HEK293 (cell line): Measurements from ENCODE around the gene LY6G5C.

ENCODE experiments used
- CTCF ChIA-PET: fragments of 350-600 bp; formaldehyde crosslinking; extraction: SDS; loops from one replicate; lab custom pipeline; 2021; ENCODE audit warnings: antibody characterized with exemption; lab: Yijun Ruan, JAX
- POLR2A ChIA-PET: fragments of 300-600 bp; formaldehyde crosslinking; extraction: SDS; loops from one replicate; lab custom pipeline; 2020; ENCODE audit warnings: antibody characterized with exemption, inconsistent platforms; lab: Yijun Ruan, JAX
- H3K27ac ChIP-seq: fragments of 200-500 bp; sonication (Bioruptor generic); 2 replicates; pipeline ENCODE4 v1.5.1; 2014; ENCODE audit warnings: low read depth, low read length, control low read depth, inconsistent platforms; ENCODE audit errors: extremely low read depth
- H3K36me3 ChIP-seq, 2 experiments: fragments of 200-500 bp in 1 of 2; sonication (Bioruptor generic) in 1 of 2; 1 replicate in 1 of 2; 2 replicates in 1 of 2; pipeline ENCODE4 v1.5.1; 2014 to 2017; ENCODE audit warnings: inconsistent platforms in 2 of 2, low read length in 2 of 2; ENCODE audit not compliant: control insufficient read depth in 2 of 2, insufficient read depth in 1 of 2
- H3K4me1 ChIP-seq: fragments of 200-500 bp; sonication (Bioruptor generic); 2 replicates; pipeline ENCODE4 v1.5.1; 2014; ENCODE audit warnings: mild to moderate bottlenecking, low read length, inconsistent platforms; ENCODE audit not compliant: control insufficient read depth, insufficient read depth
- H3K4me3 ChIP-seq: 2 replicates; pipeline ENCODE4 v1.5.1; 2011; ENCODE audit warnings: low read depth, mild to moderate bottlenecking, control low read depth, low read length, moderate library complexity
- H3K9me3 ChIP-seq: fragments of 200-500 bp; sonication (Bioruptor generic); 2 replicates; pipeline ENCODE4 v1.5.1; 2014; ENCODE audit warnings: low read depth, low read length, inconsistent platforms; ENCODE audit not compliant: control insufficient read depth, insufficient read depth
- GLIS2 ChIP-seq: fragments of 450-650 bp; formaldehyde crosslinking; IDR thresholded peaks from 2 replicates; pipeline ENCODE4 v1.5.1; 2016; ENCODE audit warnings: missing biosample characterization, missing genetic modification characterization
- HOXA7 ChIP-seq: sonication (generic); formaldehyde crosslinking; IDR thresholded peaks from 2 replicates; pipeline ENCODE4 v1.8.1; 2022; ENCODE audit warnings: missing genetic modification reagents, borderline replicate concordance
- HOXD13 ChIP-seq: sonication (generic); formaldehyde crosslinking; IDR thresholded peaks from 2 replicates; pipeline ENCODE4 v1.8.0; 2022; ENCODE audit warnings: missing genetic modification reagents, borderline replicate concordance
- ZBTB17 ChIP-seq: fragments of 450-650 bp; formaldehyde crosslinking; IDR thresholded peaks from 2 replicates; pipeline ENCODE4 v1.5.1; 2016; ENCODE audit warnings: missing biosample characterization, missing genetic modification characterization
- ZBTB20 ChIP-seq: fragments of 450-650 bp; formaldehyde crosslinking; IDR thresholded peaks from 2 replicates; pipeline ENCODE4 v1.5.1; 2016; ENCODE audit warnings: missing biosample characterization, missing genetic modification characterization
- ZEB2 ChIP-seq: fragments of 450-650 bp; formaldehyde crosslinking; IDR thresholded peaks from 2 replicates; pipeline ENCODE4 v1.5.1; 2016; ENCODE audit warnings: missing biosample characterization, missing genetic modification characterization
- ZNF112 ChIP-seq: fragments of 450-650 bp; formaldehyde crosslinking; IDR thresholded peaks from 2 replicates; pipeline ENCODE4 v1.5.0; 2017; ENCODE audit warnings: missing biosample characterization, missing genetic modification characterization
- ZNF426 ChIP-seq: fragments of 450-650 bp; formaldehyde crosslinking; IDR thresholded peaks from 2 replicates; pipeline ENCODE4 v1.5.1; 2017; ENCODE audit warnings: missing biosample characterization, missing genetic modification characterization, mild to moderate bottlenecking, inconsistent platforms, moderate library complexity
- ZNF48 ChIP-seq: fragments of 450-650 bp; formaldehyde crosslinking; IDR thresholded peaks from 2 replicates; pipeline ENCODE4 v1.5.1; 2016; ENCODE audit warnings: missing biosample characterization, missing genetic modification characterization
- ZNF514 ChIP-seq: fragments of 450-650 bp; formaldehyde crosslinking; IDR thresholded peaks from 2 replicates; pipeline ENCODE4 v1.5.1; 2016; ENCODE audit warnings: missing biosample characterization, missing genetic modification characterization
- ZNF558 ChIP-seq: fragments of 450-650 bp; formaldehyde crosslinking; IDR thresholded peaks from 2 replicates; pipeline ENCODE4 v1.5.1; 2016; ENCODE audit warnings: missing biosample characterization, missing genetic modification characterization
- ZNF600 ChIP-seq: fragments of 450-650 bp; formaldehyde crosslinking; IDR thresholded peaks from 2 replicates; pipeline ENCODE4 v1.5.1; 2016; ENCODE audit warnings: missing biosample characterization, missing genetic modification characterization
- ZNF660 ChIP-seq: fragments of 450-650 bp; IDR thresholded peaks from 2 replicates; pipeline ENCODE4 v1.5.1; 2018; ENCODE audit warnings: missing biosample characterization, mild to moderate bottlenecking, missing genetic modification characterization
- TF ChIP-seq, protein P1 (sequence below): fragments of 450-650 bp; formaldehyde crosslinking; IDR thresholded peaks from 2 replicates; pipeline ENCODE4 v1.5.1; 2016; ENCODE audit warnings: missing biosample characterization, missing genetic modification characterization
- TF ChIP-seq, protein P2 (sequence below): fragments of 450-650 bp; formaldehyde crosslinking; optimal IDR thresholded peaks from 2 replicates; pipeline ENCODE3; 2016; ENCODE audit warnings: missing biosample characterization, mild to moderate bottlenecking, missing genetic modification characterization
- TF ChIP-seq, protein P3 (sequence below): fragments of 450-650 bp; formaldehyde crosslinking; IDR thresholded peaks from 2 replicates; pipeline ENCODE4 v1.5.1; 2016; ENCODE audit warnings: missing biosample characterization, missing genetic modification characterization, borderline replicate concordance
- TF ChIP-seq, protein P4 (sequence below): fragments of 450-650 bp; formaldehyde crosslinking; IDR thresholded peaks from 2 replicates; pipeline ENCODE4 v1.5.1; 2016; ENCODE audit warnings: missing biosample characterization, missing genetic modification characterization
- TF ChIP-seq, protein P5 (sequence below): fragments of 450-650 bp; formaldehyde crosslinking; IDR thresholded peaks from 2 replicates; pipeline ENCODE4 v1.5.1; 2016; ENCODE audit warnings: missing biosample characterization, missing genetic modification characterization
- TF ChIP-seq, protein P6 (sequence below): fragments of 450-650 bp; formaldehyde crosslinking; IDR thresholded peaks from 2 replicates; pipeline ENCODE4 v1.5.1; 2016; ENCODE audit warnings: missing biosample characterization, missing genetic modification characterization

Gene LY6G5C

DNA sequence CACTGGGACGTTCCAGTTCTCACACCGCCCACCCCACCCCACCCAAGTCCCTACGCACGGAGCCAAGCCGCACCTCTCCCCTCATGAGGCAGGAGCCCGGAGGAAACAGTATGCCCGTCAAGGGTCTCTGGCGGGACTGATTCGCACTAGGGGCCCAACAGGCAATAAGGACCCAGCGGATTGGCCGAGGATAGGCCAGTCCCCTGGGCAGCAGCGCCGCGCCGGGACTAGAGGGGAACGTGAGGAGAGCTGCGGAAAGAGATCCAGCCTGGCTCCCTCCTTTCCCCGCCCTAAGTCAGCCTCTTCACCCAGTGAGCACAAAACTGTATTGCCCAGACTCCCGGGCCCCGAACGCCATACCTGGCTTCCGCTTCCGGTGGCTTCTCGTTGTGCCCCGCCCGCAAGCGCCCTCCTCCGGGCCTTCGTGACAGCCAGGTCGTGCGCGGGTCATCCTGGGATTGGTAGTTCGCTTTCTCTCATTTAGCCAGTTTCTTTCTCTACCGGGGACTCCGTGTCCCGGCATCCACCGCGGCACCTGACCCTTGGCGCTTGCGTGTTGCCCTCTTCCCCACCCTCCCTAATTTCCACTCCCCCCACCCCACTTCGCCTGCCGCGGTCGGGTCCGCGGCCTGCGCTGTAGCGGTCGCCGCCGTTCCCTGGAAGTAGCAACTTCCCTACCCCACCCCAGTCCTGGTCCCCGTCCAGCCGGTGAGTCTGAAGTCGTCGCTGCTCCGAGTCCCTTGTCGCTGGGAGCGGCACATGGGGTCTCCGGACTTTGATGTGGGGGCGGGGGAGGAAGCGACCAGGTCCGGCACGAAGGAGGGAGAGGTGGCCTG is 15.1 kb downstream of the LY6G5C start, which contains the start of gene CSNK2B:
Gene CSNK2B, plus strand, starts transcription at position 580 of the 836 bp plus-strand sequence. CDS start 752 bp downstream, outside the sequence.
- Histone ChIP-seq H3K27ac (peak within 1 kb of the TSS; percentile 92), H3K36me3 (peaks cover 30 to 64% of the 10 kb centered on the region in 2 experiments), H3K9me3 (no peaks in the 10 kb centered on the region), H3K4me3 (peak within 1 kb of the TSS; percentile 92), H3K4me1 (peaks cover 6% of the 10 kb centered on the region; the same call in 1 of the 2 replicates)
- ChIA-PET POLR2A (interaction anchor here (0.6 to 7.4 kb wide), 22 partner anchors 8 to 1652 kb away, joined by 3 to 180 read pairs (median 6); partner anchors contain the start of genes APOM, BAG6, DDX39B and DXO), CTCF (interaction anchor here (1.0 to 1.6 kb wide), 4 partner anchors 10 to 73 kb away, joined by 3 to 8 read pairs (median 4); partner anchors contain the start of genes APOM and LY6G5C)
- TF ChIP-seq ZNF558 (tag by site-specific recombination) (no peak), ZNF514 (tag by site-specific recombination) (no peak), ZNF600 (tag by site-specific recombination) (peak; percentile 9; the same call in 1 of the 2 replicates), ZNF426 (tag by site-specific recombination) (no peak), GLIS2 (peak; percentile 48; the same call in 1 of the 2 replicates), HOXA7 (CRISPR knock-in tag) (no peak), ZNF112 (tag by site-specific recombination) (no peak), ZBTB17 (tag by site-specific recombination) (peak; percentile 4; the same call in 1 of the 2 replicates), ZNF48 (tag by site-specific recombination) (no peak), ZBTB20 (peak; percentile 100), ZEB2 (peak; percentile 65; the same call in 1 of the 2 replicates), HOXD13 (no peak), ZNF660 (no peak)
- TF ChIP-seq, protein P1, sequence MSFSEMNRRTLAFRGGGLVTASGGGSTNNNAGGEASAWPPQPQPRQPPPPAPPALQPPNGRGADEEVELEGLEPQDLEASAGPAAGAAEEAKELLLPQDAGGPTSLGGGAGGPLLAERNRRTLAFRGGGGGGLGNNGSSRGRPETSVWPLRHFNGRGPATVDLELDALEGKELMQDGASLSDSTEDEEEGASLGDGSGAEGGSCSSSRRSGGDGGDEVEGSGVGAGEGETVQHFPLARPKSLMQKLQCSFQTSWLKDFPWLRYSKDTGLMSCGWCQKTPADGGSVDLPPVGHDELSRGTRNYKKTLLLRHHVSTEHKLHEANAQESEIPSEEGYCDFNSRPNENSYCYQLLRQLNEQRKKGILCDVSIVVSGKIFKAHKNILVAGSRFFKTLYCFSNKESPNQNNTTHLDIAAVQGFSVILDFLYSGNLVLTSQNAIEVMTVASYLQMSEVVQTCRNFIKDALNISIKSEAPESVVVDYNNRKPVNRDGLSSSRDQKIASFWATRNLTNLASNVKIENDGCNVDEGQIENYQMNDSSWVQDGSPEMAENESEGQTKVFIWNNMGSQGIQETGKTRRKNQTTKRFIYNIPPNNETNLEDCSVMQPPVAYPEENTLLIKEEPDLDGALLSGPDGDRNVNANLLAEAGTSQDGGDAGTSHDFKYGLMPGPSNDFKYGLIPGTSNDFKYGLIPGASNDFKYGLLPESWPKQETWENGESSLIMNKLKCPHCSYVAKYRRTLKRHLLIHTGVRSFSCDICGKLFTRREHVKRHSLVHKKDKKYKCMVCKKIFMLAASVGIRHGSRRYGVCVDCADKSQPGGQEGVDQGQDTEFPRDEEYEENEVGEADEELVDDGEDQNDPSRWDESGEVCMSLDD (tag by site-specific recombination), result no peak
- TF ChIP-seq, protein P2, sequence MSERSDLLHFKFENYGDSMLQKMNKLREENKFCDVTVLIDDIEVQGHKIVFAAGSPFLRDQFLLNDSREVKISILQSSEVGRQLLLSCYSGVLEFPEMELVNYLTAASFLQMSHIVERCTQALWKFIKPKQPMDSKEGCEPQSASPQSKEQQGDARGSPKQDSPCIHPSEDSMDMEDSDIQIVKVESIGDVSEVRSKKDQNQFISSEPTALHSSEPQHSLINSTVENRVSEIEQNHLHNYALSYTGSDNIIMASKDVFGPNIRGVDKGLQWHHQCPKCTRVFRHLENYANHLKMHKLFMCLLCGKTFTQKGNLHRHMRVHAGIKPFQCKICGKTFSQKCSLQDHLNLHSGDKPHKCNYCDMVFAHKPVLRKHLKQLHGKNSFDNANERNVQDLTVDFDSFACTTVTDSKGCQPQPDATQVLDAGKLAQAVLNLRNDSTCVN, result no peak
- TF ChIP-seq, protein P3, sequence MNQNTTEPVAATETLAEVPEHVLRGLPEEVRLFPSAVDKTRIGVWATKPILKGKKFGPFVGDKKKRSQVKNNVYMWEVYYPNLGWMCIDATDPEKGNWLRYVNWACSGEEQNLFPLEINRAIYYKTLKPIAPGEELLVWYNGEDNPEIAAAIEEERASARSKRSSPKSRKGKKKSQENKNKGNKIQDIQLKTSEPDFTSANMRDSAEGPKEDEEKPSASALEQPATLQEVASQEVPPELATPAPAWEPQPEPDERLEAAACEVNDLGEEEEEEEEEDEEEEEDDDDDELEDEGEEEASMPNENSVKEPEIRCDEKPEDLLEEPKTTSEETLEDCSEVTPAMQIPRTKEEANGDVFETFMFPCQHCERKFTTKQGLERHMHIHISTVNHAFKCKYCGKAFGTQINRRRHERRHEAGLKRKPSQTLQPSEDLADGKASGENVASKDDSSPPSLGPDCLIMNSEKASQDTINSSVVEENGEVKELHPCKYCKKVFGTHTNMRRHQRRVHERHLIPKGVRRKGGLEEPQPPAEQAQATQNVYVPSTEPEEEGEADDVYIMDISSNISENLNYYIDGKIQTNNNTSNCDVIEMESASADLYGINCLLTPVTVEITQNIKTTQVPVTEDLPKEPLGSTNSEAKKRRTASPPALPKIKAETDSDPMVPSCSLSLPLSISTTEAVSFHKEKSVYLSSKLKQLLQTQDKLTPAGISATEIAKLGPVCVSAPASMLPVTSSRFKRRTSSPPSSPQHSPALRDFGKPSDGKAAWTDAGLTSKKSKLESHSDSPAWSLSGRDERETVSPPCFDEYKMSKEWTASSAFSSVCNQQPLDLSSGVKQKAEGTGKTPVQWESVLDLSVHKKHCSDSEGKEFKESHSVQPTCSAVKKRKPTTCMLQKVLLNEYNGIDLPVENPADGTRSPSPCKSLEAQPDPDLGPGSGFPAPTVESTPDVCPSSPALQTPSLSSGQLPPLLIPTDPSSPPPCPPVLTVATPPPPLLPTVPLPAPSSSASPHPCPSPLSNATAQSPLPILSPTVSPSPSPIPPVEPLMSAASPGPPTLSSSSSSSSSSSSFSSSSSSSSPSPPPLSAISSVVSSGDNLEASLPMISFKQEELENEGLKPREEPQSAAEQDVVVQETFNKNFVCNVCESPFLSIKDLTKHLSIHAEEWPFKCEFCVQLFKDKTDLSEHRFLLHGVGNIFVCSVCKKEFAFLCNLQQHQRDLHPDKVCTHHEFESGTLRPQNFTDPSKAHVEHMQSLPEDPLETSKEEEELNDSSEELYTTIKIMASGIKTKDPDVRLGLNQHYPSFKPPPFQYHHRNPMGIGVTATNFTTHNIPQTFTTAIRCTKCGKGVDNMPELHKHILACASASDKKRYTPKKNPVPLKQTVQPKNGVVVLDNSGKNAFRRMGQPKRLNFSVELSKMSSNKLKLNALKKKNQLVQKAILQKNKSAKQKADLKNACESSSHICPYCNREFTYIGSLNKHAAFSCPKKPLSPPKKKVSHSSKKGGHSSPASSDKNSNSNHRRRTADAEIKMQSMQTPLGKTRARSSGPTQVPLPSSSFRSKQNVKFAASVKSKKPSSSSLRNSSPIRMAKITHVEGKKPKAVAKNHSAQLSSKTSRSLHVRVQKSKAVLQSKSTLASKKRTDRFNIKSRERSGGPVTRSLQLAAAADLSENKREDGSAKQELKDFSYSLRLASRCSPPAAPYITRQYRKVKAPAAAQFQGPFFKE (tag by site-specific recombination), result no peak
- TF ChIP-seq, protein P4, sequence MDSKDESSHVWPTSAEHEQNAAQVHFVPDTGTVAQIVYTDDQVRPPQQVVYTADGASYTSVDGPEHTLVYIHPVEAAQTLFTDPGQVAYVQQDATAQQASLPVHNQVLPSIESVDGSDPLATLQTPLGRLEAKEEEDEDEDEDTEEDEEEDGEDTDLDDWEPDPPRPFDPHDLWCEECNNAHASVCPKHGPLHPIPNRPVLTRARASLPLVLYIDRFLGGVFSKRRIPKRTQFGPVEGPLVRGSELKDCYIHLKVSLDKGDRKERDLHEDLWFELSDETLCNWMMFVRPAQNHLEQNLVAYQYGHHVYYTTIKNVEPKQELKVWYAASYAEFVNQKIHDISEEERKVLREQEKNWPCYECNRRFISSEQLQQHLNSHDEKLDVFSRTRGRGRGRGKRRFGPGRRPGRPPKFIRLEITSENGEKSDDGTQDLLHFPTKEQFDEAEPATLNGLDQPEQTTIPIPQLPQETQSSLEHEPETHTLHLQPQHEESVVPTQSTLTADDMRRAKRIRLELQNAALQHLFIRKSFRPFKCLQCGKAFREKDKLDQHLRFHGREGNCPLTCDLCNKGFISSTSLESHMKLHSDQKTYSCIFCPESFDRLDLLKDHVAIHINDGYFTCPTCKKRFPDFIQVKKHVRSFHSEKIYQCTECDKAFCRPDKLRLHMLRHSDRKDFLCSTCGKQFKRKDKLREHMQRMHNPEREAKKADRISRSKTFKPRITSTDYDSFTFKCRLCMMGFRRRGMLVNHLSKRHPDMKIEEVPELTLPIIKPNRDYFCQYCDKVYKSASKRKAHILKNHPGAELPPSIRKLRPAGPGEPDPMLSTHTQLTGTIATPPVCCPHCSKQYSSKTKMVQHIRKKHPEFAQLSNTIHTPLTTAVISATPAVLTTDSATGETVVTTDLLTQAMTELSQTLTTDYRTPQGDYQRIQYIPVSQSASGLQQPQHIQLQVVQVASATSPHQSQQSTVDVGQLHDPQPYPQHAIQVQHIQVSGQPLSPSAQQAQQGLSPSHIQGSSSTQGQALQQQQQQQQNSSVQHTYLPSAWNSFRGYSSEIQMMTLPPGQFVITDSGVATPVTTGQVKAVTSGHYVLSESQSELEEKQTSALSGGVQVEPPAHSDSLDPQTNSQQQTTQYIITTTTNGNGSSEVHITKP, result no peak
- TF ChIP-seq, protein P5, sequence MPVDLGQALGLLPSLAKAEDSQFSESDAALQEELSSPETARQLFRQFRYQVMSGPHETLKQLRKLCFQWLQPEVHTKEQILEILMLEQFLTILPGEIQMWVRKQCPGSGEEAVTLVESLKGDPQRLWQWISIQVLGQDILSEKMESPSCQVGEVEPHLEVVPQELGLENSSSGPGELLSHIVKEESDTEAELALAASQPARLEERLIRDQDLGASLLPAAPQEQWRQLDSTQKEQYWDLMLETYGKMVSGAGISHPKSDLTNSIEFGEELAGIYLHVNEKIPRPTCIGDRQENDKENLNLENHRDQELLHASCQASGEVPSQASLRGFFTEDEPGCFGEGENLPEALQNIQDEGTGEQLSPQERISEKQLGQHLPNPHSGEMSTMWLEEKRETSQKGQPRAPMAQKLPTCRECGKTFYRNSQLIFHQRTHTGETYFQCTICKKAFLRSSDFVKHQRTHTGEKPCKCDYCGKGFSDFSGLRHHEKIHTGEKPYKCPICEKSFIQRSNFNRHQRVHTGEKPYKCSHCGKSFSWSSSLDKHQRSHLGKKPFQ, result no peak
- TF ChIP-seq, protein P6, sequence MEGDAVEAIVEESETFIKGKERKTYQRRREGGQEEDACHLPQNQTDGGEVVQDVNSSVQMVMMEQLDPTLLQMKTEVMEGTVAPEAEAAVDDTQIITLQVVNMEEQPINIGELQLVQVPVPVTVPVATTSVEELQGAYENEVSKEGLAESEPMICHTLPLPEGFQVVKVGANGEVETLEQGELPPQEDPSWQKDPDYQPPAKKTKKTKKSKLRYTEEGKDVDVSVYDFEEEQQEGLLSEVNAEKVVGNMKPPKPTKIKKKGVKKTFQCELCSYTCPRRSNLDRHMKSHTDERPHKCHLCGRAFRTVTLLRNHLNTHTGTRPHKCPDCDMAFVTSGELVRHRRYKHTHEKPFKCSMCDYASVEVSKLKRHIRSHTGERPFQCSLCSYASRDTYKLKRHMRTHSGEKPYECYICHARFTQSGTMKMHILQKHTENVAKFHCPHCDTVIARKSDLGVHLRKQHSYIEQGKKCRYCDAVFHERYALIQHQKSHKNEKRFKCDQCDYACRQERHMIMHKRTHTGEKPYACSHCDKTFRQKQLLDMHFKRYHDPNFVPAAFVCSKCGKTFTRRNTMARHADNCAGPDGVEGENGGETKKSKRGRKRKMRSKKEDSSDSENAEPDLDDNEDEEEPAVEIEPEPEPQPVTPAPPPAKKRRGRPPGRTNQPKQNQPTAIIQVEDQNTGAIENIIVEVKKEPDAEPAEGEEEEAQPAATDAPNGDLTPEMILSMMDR (tag by site-specific recombination), result peak; percentile 75
